ENCODE data around the gene INTS15. TPM values are rescaled to one million over a fixed set of nuclear protein-coding genes. Genes with fewer than 3 reads are reported as not detected.

The INTS15 gene
- total and polyA plus RNA-seq, 3 donors from 2014 or later: 23.6 to 41.5 (median 31.5) TPM

GRCh38 chr7:6613706-6614105 lies 23.9 kb downstream of the INTS15 start:
- TF ChIP-seq, protein P1, sequence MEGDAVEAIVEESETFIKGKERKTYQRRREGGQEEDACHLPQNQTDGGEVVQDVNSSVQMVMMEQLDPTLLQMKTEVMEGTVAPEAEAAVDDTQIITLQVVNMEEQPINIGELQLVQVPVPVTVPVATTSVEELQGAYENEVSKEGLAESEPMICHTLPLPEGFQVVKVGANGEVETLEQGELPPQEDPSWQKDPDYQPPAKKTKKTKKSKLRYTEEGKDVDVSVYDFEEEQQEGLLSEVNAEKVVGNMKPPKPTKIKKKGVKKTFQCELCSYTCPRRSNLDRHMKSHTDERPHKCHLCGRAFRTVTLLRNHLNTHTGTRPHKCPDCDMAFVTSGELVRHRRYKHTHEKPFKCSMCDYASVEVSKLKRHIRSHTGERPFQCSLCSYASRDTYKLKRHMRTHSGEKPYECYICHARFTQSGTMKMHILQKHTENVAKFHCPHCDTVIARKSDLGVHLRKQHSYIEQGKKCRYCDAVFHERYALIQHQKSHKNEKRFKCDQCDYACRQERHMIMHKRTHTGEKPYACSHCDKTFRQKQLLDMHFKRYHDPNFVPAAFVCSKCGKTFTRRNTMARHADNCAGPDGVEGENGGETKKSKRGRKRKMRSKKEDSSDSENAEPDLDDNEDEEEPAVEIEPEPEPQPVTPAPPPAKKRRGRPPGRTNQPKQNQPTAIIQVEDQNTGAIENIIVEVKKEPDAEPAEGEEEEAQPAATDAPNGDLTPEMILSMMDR (IDR thresholded peaks at IDR 0.05): no peak
- no peak for TF ChIP-seq POLR2A (IDR thresholded peaks at IDR 0.05)
- Histone ChIP-seq H3K4me3 (no peak overlapping the region), H3K27ac (no peak overlapping the region), H3K36me3 (ENCODE audit: low read depth, missing control alignments) (no peaks in the 10 kb centered on the region), H3K4me1 (peaks cover 10% of the 10 kb centered on the region), H3K9me3 (no peaks in the 10 kb centered on the region), H3K27me3 (no peaks in the 10 kb centered on the region)
- intact Hi-C loops (cut with DNase I; ENCODE audit: low total_unique reads): no loop called here
- DNase-seq: no peak
- WGBS, 2 donors: 60% methylated on average over 2 of the region's 2 CpGs; no CpG with 5 or more reads in 1 of the 2 donors

GRCh38 chr7:6614953-6615722 lies 25.3 kb downstream of the INTS15 start, which contains the start of gene ZNF853:
TSS of gene ZNF853 (plus strand) at chr7:6615610. CDS start at chr7:6616175, 565 bp downstream.
- intact Hi-C loops (cut with DNase I; ENCODE audit: low total_unique reads): no loop called here
- no peaks in the 10 kb centered on the region for H3K36me3 ChIP-seq (ENCODE audit: low read depth, missing control alignments)
- WGBS, 2 donors: 3 to 21% methylated on average over 6 to 50 of the region's 91 CpGs
- H3K27ac ChIP-seq: no peak within 1 kb of the TSS
- TF ChIP-seq POLR2A (IDR thresholded peaks at IDR 0.05): no peak
- TF ChIP-seq, protein P1 (IDR thresholded peaks at IDR 0.05): no peak
- peaks cover 10% of the 10 kb centered on the region for H3K4me1 ChIP-seq
- H3K27me3 ChIP-seq: no peaks in the 10 kb centered on the region
- peak within 1 kb of the TSS; percentile 59 to 68 for H3K4me3 ChIP-seq
- no peaks in the 10 kb centered on the region for H3K9me3 ChIP-seq
- no peak for DNase-seq

- no peak for DNase-seq
- Histone ChIP-seq H3K27me3 (no peaks in the 10 kb centered on the region), H3K9me3 (no peaks in the 10 kb centered on the region), H3K4me1 (peaks cover 10% of the 10 kb centered on the region), H3K4me3 (peak overlapping the region; percentile 59 to 68), H3K27ac (no peak overlapping the region), H3K36me3 (ENCODE audit: low read depth, missing control alignments) (no peaks in the 10 kb centered on the region)
- intact Hi-C loops (cut with DNase I; ENCODE audit: low total_unique reads): no loop called here
- 8 to 38% methylated on average over 6 to 54 of the region's 63 CpGs for WGBS, 2 donors
- TF ChIP-seq POLR2A (IDR thresholded peaks at IDR 0.05): no peak
- TF ChIP-seq, protein P1 (IDR thresholded peaks at IDR 0.05): no peak
Observed at GRCh38 chr7:6615723-6616555, 26.1 kb downstream of the INTS15 start.

GRCh38 chr7:6616854-6617643 lies 27.2 kb downstream of the INTS15 start:
- no peak overlapping the region for H3K27ac ChIP-seq
- DNase-seq: no peak
- no peaks in the 10 kb centered on the region for H3K27me3 ChIP-seq
- no peaks in the 10 kb centered on the region for H3K36me3 ChIP-seq (ENCODE audit: low read depth, missing control alignments)
- TF ChIP-seq, protein P1 (IDR thresholded peaks at IDR 0.05): no peak
- TF ChIP-seq POLR2A (IDR thresholded peaks at IDR 0.05): no peak
- 85 to 90% methylated on average over 9 to 20 of the region's 20 CpGs for WGBS, 2 donors
- intact Hi-C loops (cut with DNase I; ENCODE audit: low total_unique reads): no loop called here
- H3K4me1 ChIP-seq: peaks cover 10% of the 10 kb centered on the region
- no peak overlapping the region for H3K4me3 ChIP-seq
- no peaks in the 10 kb centered on the region for H3K9me3 ChIP-seq
